HG03378 (cell line): Measurements from ENCODE around the gene MYO5B.

Experiments used
- ATAC-seq: cut with Tn5 transposase; IDR thresholded peaks from one replicate; pipeline ENCODE4 v1.9.1; 2021; ENCODE audit warnings: mild to moderate bottlenecking, moderate library complexity; ENCODE audit not compliant: unreplicated experiment

MYO5B gene

DNA sequence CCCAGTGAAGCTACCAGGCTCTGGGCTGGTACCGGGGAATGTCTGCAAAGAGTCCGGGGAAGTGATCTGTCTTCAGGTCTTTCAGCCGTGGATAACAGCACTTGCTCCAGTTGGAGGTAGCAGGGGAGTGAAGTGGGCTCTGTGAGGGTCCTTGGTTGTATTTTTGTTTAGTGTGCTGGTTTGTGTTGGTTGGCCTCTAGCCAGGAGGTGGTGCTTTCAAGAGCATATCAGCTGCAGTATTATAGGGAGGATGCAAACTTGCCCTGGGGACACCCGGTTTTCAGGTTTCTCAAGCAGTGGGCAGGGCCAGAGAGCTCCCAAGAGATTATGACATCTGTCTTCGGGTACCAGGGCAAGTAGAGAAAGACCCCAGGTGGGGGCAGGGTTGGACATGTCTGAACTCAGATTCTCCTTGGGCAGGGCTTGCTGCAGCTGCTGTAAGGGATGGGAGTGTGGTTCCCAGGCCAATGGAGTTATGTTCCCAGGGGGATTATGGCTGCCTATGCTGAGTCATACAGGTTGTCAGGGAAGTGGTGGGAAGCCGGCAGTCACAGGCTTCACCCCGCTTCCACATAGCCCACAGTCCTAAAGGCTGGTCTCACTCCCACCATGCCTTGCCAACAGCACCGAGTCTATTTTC is 416.0 kb downstream of the MYO5B start:
- no peak for ATAC-seq
